ENCODE results near the gene CLTC.

- TF ChIP-seq POLR2A (IDR thresholded peaks at IDR 0.05; ENCODE audit: low read length) (no peak), GATA1 (IDR thresholded peaks at IDR 0.05; ENCODE audit: low read depth, low read length) (no peak)
Measured at GRCh38 chr17:59711936-59712335, 92.2 kb downstream of the CLTC start.
